Measurements from ENCODE around the gene ARHGAP24. TPM values are rescaled to one million over a fixed set of nuclear protein-coding genes. Genes with fewer than 3 reads are reported as not detected.

ARHGAP24 gene
- total and polyA plus RNA-seq, 12 donors = 6.7 to 35.5 (median 23.9) TPM

- Histone ChIP-seq H3K27me3 (no peaks in the 10 kb centered on the region), H3K4me3 (no peak overlapping the region), H3K9me3 (no peaks in the 10 kb centered on the region), H3K27ac (no peak overlapping the region), H3K4me1 (no peaks in the 10 kb centered on the region), H3K36me3 (peaks cover 0 to 61% (median 0%) of the 10 kb centered on the region in 9 donors)
- TF ChIP-seq CTCF (IDR thresholded peaks at IDR 0.05) = no peak
- intact Hi-C loops (cut with DNase I) = loop anchor here in 5 of 10 donors (10.0 kb wide), 4 partner anchors 56 to 894 kb away; no protein-coding TSS in a partner anchor
- ATAC-seq = no peak
- 80 to 86% methylated on average over 3 of the region's 3 CpGs for WGBS, 2 donors
- DNase-seq = no peak
Measured at GRCh38 chr4:85979276-85979675, 504.3 kb downstream of the ARHGAP24 start.

DNA sequence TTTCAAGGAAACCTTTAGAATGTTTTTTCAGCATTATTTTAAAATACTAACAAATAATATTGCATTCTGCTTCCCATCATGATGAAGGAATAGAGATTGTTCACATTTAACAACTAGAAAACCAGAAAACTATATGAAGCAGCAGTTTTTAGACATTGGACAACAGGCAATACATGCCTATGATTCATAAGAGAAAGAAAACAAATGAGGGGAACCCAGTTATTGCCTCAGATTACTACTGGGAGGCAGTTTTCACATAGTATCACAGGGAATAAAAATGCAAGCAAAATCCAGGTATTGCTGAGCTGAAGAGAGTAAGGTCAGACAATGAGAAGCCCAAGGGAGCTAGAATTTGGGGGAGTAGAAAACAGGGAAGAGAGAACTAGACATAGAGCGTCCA is 511.3 kb downstream of the ARHGAP24 start:
- H3K27ac ChIP-seq = no peak overlapping the region
- 96 to 97% methylated on average over 1 of the region's 1 CpG for WGBS, 2 donors
- H3K36me3 ChIP-seq = peaks cover 0 to 28% (median 0%) of the 10 kb centered on the region in 9 donors
- TF ChIP-seq CTCF (IDR thresholded peaks at IDR 0.05) = no peak
- DNase-seq (no peak), ATAC-seq (no peak)
- H3K4me1 ChIP-seq = no peaks in the 10 kb centered on the region
- intact Hi-C loops (cut with DNase I) = no loop called here
- no peaks in the 10 kb centered on the region for H3K27me3 ChIP-seq
- no peak overlapping the region for H3K4me3 ChIP-seq
- H3K9me3 ChIP-seq = no peaks in the 10 kb centered on the region

- ATAC-seq (no peak), DNase-seq (no peak)
- no peaks in the 10 kb centered on the region for H3K9me3 ChIP-seq
- H3K4me3 ChIP-seq = no peak overlapping the region
- no peaks in the 10 kb centered on the region for H3K27me3 ChIP-seq
- H3K4me1 ChIP-seq = no peaks in the 10 kb centered on the region
- WGBS, 2 donors = 89 to 92% methylated on average over 2 of the region's 2 CpGs
- intact Hi-C loops (cut with DNase I) = no loop called here
- peaks cover 0 to 43% (median 6%) of the 10 kb centered on the region in 9 donors for H3K36me3 ChIP-seq
- TF ChIP-seq CTCF (IDR thresholded peaks at IDR 0.05) = no peak
- H3K27ac ChIP-seq = no peak overlapping the region
Measured at GRCh38 chr4:85993641-85994040, 518.7 kb downstream of the ARHGAP24 start.

GRCh38 chr4:85994576-85994975 is 519.6 kb downstream of the ARHGAP24 start:
- no peak for TF ChIP-seq CTCF (IDR thresholded peaks at IDR 0.05)
- H3K4me1 ChIP-seq = no peaks in the 10 kb centered on the region
- ATAC-seq = no peak
- no peaks in the 10 kb centered on the region for H3K27me3 ChIP-seq
- intact Hi-C loops (cut with DNase I) = no loop called here
- H3K9me3 ChIP-seq = no peaks in the 10 kb centered on the region
- H3K4me3 ChIP-seq = no peak overlapping the region
- peaks cover 0 to 43% (median 6%) of the 10 kb centered on the region in 9 donors for H3K36me3 ChIP-seq
- DNase-seq = no peak
- no peak overlapping the region for H3K27ac ChIP-seq
